NCI-H1417 (cell line): ENCODE results near the gene MYO15B.

Experiments used
- DNase-seq, 3 experiments: peaks; one replicate each; lab custom pipeline; 2025; lab: John Stamatoyannopoulos, UW

The MYO15B gene

GRCh38 chr17:75639327-75639726 lies 51.7 kb downstream of the MYO15B start:
- DNase-seq, result no peak

- DNase-seq, result peak in 2 of 3 experiments; percentile 5 to 27
These were observed 52.4 kb downstream of the MYO15B start for GRCh38 chr17:75639771-75640555.

GRCh38 chr17:75640556-75641119 lies 53.0 kb downstream of the MYO15B start:
- DNase-seq, result no peak

GRCh38 chr17:75641343-75641742 lies 53.7 kb downstream of the MYO15B start:
- DNase-seq, result no peak

GRCh38 chr17:75642182-75642783 lies 54.7 kb downstream of the MYO15B start:
- DNase-seq, result no peak

- no peak for DNase-seq
These were observed 55.4 kb downstream of the MYO15B start for GRCh38 chr17:75642784-75643642.

- DNase-seq, result no peak
These were observed 56.0 kb downstream of the MYO15B start for GRCh38 chr17:75643643-75644017.

- DNase-seq, result peak; percentile 59 to 81 (median 68)
These were observed 57.9 kb downstream of the MYO15B start for GRCh38 chr17:75645501-75645888.

GRCh38 chr17:75645889-75646637 lies 58.5 kb downstream of the MYO15B start:
- DNase-seq, result peak in 1 of 3 experiments; percentile 34

GRCh38 chr17:75646638-75646992 lies 59.0 kb downstream of the MYO15B start:
- no peak for DNase-seq

- no peak for DNase-seq
These were observed 59.5 kb downstream of the MYO15B start for GRCh38 chr17:75647061-75647460.

GRCh38 chr17:75647921-75648320 lies 60.3 kb downstream of the MYO15B start:
- DNase-seq, result no peak

- DNase-seq, result no peak
These were observed 62.1 kb downstream of the MYO15B start for GRCh38 chr17:75649687-75650086.

GRCh38 chr17:75650874-75651273 lies 63.3 kb downstream of the MYO15B start:
- no peak for DNase-seq

GRCh38 chr17:75652341-75652740 lies 64.7 kb downstream of the MYO15B start:
- no peak for DNase-seq

- peak in 2 of 3 experiments; percentile 17 to 33 for DNase-seq
These were observed 65.4 kb downstream of the MYO15B start for GRCh38 chr17:75652934-75653549.

GRCh38 chr17:75654176-75654575 lies 66.6 kb downstream of the MYO15B start:
- DNase-seq, result no peak

- no peak for DNase-seq
These were observed 70.6 kb downstream of the MYO15B start for GRCh38 chr17:75658237-75658636.

- DNase-seq, result no peak
These were observed 73.9 kb downstream of the MYO15B start for GRCh38 chr17:75661531-75661930.

GRCh38 chr17:75662511-75662910 lies 74.9 kb downstream of the MYO15B start:
- no peak for DNase-seq

- no peak for DNase-seq
These were observed 76.5 kb downstream of the MYO15B start for GRCh38 chr17:75664099-75664549.
